GM19328 (cell line): ENCODE results near the gene PI4KB.
"Not testable (repeated sequence)": the region's sequence is repeated elsewhere in the genome, so short reads cannot be mapped to it uniquely, and the experiment has no call there.

Source experiments
- ATAC-seq: cut with Tn5 transposase; IDR thresholded peaks from one replicate; pipeline ENCODE4 v1.9.1; 2021; ENCODE audit warnings: mild to moderate bottlenecking, moderate library complexity; ENCODE audit not compliant: unreplicated experiment

The PI4KB gene

GRCh38 chr1:151281969-151282882, 45.0 kb downstream of the PI4KB start, which contains the start of gene ZNF687:
ZNF687 (plus strand) TSS chr1:151282299; CDS start chr1:151286292, 3,993 bp downstream.
- peak; percentile 84 for ATAC-seq

GRCh38 chr1:151281225-151281968, 45.8 kb downstream of the PI4KB start:
- ATAC-seq: peak; percentile 34

DNA sequence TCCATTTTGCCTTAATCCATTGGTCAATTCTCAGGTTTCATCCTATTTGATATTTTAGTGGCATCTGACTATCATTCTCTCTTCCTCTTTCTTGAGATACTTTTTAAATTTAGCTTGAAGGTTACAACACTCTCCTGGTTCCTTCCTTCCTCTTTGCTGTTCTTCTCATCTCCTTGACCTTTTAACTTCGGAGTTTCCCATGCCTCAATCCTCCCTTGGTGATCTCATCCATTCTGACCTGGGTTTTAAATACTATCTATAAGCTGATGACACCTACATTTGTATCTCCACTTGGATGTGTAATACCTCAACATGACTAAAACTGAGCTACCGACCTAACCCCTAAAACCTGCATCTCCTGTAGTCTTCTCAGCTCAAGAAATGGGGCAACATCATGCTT, 50.0 kb downstream of the PI4KB start:
- ATAC-seq: no peak

GRCh38 chr1:151275341-151275740, 51.9 kb downstream of the PI4KB start:
- not testable (repeated sequence) for ATAC-seq

DNA sequence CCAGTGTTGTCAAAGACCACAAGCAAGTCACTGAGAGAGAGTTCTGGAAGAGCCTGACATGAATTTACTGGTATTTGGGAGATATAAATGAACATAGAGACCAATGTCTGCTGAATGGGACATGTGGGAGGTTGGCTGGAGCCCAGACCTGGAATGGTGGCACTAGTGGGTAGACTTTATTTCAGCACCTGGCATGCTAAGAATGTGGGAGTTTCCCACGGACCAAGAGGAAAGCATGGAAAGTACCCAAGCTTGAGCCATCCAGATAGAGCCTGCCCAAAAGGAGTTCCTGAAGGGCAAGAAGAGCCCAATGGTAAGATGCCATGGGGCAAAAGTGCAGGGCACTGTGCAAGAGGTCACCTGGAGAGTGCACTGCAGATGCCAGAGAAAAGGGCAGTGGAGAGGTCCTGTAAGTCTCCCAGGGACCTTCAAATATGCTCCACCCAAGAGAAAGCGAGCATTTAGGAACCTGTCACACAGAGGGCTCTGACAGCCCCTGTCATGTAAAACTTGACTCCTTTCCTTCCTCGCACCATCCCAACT, 53.2 kb downstream of the PI4KB start:
- no peak for ATAC-seq

DNA sequence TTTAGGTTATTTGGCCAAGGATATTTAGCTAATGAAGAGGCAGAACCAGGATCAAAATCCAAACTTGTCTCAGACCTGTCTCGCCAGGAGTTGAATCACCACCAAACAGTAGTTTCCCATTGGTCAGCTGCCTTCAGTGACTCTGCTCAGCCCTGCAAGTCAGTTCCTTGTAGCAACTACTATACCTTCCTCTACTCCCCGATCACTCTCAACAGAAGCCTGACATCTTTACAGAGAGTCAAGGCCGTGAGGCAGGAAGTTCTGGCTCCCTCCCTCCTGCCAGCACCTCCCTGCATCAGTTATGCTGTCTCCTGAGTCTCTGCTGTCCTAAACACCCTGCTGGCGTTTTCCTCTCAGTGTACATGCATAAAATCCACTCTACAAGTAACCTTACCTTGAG, 59.5 kb downstream of the PI4KB start:
- no peak for ATAC-seq

- ATAC-seq: no peak
These were observed 60.4 kb downstream of the PI4KB start for GRCh38 chr1:151266821-151267220.

- no peak for ATAC-seq
These were observed 60.9 kb downstream of the PI4KB start for GRCh38 chr1:151266315-151266714.

DNA sequence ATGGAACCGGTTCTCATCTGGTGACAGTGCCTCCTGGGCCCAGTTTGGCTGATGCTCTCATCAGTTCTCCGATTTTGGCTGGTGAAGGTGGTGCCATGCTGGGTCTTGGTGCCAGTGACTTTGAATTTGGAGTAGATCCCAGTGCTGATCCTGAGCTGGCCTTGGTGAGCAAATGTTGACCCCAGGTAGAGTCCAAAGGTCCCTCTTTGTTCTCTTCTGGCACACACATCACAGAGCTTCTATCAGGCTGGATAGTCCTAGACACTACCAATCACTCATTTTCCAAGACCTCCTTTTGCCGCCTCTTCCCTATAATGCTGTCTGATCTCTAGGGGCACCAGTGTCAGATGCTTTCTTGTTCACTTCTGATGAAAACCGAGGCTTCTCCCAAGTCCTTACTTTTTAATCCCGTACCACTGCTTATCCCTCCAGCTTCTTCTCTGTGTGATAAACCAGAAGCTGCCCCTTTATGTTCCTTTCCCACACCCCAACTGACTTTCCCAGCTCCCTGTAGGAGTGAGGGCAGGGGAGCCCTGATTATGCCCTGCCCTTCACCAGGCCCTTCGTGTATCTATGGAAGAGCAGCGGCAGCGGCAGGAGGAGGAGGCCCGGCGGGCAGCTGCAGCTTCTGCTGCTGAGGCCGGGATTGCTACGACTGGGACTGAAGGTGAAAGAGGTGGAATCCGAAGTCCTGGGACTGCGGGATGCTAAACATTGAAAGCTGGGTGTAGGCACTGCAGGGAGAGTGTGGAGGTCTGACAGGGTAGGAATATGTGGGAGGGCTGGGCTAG, 61.6 kb downstream of the PI4KB start:
- ATAC-seq: no peak

DNA sequence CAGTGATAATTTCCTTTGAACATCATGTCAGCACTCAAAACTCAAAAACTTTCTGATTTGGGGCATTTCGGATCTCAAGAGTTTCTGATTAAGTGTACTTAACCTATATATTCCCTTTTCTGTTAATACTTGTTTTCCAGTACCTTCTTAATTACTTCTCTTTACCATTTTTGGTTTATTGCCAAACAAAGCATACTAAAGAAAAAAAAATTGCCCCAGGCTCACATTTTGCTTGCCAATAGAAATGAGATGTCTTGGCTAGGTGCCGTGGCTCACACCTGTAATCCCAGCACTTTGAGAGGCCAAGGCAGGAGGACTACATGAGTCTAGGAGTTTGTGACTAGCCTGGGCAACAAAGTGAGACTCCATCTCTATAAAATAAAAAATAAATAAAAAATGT, 67.9 kb downstream of the PI4KB start:
- no peak for ATAC-seq

DNA sequence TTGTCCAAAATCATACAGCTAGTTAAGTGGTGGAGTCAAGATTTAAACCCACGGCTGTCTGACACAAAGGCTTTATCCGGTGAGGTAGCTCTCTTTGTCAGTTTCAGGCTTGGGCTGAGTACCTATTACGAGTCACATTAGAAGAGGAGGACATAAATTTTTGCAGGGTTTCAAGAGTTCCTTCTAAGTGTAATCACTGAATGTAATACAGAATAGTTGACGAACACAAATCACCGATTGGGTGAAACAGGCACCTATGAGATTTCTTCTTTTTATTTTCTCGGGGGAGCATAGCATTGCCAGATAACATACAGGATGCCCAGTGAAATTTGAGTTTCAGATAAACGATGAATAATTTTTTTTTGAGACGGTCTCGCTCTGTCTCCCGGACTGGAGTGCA, 71.8 kb downstream of the PI4KB start:
- ATAC-seq: no peak

DNA sequence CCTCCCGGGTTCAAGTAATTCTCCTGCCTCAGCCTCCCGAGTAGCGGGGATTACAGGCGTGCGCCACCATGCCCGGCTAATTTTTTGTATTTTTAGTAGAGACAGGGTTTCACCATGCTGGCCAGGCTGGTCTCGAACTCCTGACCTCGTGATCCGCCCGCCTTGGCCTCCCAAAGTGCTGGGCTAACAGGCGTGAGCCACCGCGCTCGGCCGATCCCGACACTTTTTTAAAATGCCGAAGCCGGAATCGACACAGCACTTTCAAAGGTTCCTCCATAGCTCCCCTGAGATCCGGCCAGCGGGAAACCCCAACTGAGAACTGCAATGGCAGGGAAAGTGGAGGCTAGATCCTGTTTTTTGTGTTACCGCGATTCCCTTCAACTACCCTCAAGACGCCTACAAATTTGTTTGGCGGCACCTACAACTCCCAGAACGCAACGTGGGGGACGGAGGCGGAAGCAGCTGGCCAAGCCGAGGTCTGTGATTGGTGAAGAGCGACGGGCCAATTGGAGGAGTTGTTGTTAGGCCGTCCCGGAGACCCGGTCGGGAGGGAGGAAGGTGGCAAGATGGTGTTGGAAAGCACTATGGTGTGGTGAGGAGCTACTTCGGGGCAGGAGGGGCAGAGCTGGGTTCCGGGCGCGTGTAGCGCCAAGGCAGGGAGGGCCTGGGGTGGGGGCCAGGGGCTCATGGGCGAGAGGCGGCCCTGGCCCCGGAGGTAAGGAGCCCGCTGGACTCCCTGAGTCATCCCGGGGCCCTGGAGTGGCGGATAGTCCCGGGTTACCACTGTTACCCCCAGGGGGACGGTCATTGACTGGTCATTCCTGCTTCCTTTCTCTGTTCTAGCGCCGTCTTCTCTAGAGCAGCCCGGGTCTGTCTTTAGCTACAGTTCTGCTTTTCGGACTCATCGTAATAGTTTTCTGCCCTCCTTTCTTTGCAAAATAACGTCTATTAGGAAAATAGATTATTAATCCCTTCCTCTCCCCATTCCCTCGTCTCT, 72.7 kb downstream of the PI4KB start, which contains the start of gene PSMD4:
Gene PSMD4, plus strand, starts transcription at position 518 of the 997 bp plus-strand sequence. Its CDS starts 49 bp downstream, at position 567.
- peak; percentile 91 for ATAC-seq

DNA sequence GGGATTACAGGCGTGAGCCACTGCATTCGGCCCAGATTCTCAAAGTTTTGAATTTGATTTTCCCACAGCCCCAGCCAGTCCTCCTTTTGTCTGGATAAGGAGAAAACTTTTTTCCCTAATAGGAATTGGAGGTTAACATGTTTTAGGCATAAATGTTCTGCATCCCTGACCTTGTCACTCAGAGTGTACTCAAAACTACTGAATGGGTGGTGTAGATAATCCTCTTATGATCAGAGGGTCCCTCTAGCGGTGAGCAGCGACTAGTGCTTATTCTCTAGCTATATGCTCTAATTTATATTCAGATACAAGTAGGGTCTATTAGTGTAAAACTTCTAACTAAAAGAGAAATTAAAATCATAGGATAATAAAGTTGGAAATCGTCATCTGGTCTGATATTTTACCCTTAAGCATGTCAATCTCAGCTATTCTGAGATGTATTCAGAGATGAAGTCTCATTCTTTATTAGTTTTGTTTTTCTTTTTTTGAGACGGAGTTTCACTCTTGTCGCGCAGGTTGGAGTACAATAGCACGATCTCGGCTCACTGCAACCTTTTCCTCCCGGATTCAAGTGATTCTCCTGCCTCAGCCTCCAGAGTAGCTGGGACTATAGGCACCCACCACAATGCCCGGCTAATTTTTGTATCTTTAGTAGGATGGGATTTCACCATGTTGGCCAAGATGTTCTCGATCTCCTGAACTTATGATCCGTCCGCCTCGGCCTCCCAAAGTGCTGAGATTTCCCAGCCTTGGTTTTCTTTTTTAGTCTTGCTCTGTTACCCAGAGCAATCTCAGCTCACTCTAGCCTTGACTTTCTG, 75.4 kb downstream of the PI4KB start:
- no peak for ATAC-seq

GRCh38 chr1:151246786-151247185, 80.4 kb downstream of the PI4KB start:
- no peak for ATAC-seq

GRCh38 chr1:151243683-151244216, 83.5 kb downstream of the PI4KB start:
- ATAC-seq: no peak

DNA sequence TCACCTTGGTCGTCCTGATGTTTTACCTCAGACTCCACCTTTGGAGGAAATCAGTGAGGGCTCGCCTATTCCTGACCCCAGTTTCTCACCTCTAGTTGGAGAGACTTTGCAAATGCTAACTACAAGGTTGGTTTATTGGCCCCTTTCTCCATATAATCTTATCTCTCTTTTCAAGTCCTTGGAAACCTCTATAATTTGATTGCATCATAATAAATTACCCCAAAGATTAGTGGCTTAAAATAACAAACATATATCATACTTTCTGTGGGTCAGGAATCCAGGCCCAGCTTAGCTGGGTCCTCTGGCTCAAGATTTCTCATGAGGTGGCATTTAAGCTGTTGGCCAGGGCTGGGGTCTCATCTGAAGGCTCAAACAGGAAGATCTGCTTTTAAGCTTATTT, 84.8 kb downstream of the PI4KB start:
- no peak for ATAC-seq
